DMS53 (cell line): ENCODE measurements around the gene QPCT.
"Not testable (repeated sequence)": the region's sequence is repeated elsewhere in the genome, so short reads cannot be mapped to it uniquely, and the experiment has no call there.

ENCODE experiments used
- DNase-seq: peaks from one replicate; lab custom pipeline; 2025; lab: John Stamatoyannopoulos, UW

Gene QPCT

GRCh38 chr2:37390777-37391176 is 46.3 kb downstream of the QPCT start:
- peak; percentile 67 for DNase-seq

DNA sequence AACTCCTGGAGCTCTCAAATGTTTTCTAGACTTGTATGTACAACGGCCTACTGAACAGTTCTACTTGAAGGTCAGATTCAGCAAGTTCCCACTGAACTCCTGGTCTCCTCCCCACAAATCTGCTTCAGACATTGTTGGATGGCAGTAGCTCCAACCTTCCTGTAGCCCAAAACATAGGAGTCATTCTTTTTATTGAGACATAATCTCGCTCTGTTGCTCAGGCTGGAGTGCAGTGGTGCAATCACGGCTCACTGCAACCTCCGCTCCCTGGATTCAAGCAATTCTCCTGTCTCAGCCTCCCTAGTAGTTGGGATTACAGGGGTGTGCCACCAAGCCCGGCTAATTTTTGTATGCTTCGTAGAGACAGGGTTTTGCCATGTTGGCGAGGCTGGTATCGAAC is 47.3 kb downstream of the QPCT start:
- no peak for DNase-seq

DNA sequence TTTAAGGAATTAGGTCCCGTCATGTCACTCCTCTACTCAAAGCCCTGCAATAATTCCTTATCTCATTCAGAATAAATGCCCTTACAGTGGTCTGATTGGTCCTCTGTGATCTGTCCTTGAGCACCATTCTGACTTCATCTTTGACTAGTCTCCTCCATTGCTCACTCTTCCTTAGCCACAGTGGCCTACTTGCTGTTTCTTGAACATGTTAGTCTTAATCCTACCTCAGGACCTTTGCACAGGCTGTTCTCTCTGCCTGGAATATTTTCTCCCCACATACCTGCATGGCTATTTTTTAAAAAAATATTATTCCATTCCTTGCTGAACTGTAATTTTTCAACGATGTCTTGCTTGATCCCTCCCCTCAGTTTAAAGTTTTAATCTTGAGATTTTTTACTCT is 48.0 kb downstream of the QPCT start:
- no peak for DNase-seq

DNA sequence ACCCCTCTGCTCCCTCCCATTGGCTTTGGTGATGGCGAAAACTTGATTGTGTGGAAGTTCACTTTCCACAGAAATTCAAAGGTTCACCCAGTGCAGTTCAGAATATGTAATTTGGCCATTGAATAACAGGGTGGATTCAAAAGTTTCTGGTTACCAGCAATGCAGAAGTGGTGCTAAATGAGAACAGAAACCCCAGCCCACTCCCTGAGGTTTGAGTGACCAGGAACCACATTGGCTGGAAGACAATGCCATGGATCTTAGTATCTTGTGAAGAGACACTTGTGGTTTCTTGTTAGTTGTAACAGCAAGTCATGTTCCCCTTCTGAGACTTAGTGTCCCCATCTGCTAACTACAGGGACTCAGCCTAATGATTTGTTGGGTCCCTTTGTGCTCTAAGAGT is 49.8 kb downstream of the QPCT start:
- no peak for DNase-seq

DNA sequence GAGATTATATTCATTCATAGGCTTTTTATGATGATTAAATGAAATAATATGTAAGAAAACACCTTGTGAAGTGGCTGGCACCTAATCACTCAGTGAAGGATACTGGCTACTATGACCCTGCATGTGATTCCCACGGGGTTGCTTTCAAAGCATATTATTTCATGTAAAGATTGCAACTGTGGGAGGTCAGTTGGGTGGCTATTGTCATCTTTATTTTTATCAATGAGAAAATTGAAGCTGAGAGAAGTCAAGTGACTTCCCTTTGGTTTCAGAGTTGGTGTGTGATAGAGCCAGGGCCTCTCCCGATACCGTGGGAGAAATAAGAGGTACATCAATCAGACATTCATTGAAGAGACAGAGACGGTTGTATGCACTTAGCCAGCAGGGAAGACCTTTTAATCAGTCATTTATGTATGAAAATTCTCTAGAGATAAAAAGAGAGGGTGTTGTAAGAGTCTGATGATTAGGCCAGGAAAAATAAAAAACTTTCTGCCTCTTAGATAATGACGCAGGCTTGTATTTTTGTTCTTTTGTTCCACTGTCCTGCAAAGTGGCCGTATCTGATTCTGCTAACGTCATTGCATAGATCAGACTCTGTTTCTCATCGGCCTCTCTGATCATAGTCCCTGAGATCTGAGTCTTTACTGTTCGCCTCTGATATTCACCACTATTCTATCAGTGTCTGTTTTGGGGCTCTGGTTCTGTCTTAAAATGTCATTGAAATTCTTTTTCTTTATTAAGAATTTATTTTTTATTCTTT is 50.5 kb downstream of the QPCT start:
- DNase-seq: no peak

GRCh38 chr2:37396890-37397565 is 52.6 kb downstream of the QPCT start:
- DNase-seq: no peak

DNA sequence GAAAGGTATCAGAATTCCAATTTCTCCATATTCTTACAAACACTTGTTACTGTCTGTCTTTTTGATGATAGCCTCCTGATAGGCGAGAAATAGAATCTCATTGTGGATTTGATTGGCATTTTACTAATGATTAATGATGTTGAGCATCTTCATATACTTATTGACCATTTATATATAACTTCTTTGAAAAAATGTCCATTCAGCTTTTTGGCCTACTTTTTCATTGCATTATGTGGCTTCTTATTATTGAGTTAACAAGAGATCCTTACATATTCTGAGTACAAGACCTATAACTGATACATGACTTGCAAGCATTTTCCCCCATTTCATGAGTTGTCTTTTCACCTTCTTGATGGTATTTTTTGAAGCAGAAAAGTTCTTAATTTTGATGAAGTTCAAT is 54.6 kb downstream of the QPCT start:
- DNase-seq: no peak

DNA sequence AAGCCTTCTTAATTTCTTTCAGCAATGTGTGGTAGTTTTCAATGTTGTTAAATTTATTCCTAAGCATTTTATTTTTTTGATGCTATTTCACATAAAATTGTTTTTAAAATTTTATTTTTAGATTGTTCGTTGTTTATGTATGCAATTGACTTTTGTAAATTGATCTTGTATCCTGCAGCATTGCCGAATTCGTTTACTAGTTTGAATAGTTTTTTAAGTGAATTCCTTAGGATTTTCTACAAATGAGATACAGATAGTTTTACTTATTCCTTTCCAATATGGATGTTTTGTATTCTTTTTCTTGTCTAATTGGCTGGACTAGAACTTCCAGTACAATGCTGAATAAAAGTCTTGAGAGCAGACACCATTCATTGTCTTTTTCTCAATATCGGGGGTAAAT is 55.6 kb downstream of the QPCT start:
- DNase-seq: no peak

DNA sequence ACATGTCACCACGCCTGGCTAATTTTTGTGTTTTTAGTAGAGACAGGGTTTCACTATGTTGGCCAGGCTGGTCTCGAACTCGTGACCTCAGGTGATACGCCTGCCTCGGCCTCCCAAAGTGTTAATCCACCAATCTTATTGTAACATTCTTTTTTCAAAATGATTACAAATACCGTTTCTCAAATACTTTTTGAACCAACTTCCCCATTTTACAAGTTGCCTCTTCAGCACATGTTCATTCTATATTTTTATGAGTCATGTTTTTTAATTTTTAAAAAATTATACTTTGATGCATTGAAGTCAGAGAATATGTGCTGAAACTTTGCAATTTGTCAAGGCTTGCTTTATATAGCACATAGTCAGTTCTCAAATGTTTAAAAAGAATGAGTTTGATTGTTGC is 58.2 kb downstream of the QPCT start:
- no peak for DNase-seq

- no peak for DNase-seq
Measured at GRCh38 chr2:37405781-37406180, 61.4 kb downstream of the QPCT start.

- DNase-seq: no peak
Measured at GRCh38 chr2:37412231-37412630, 67.8 kb downstream of the QPCT start.

DNA sequence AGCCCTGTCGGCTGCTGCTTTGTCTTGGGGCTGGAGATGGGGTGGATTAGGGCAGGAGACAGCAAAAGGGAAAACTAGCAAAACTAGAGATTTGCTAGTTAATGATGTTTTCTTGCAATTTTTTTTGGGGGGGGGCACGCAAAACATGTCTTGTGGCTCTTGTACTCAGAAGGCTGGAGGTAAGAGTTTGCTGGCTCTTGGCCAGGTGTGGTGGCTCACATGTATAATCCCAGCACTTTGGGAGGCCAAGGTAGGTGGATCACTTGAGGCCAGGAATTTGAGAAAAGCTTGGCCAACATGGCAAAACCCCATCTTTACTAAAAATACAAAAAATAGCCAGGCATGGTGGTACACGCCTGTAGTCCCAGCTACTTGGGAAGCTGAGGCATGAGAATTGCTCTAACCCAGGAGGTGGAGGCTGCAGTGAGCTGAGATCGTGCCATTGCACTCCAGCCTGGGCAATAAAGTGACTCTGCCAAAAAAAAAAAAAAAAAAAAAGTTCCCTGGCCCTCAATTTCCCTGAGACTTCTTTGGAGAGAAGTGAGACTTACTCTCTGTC is 69.6 kb downstream of the QPCT start:
- DNase-seq: not testable (repeated sequence)

DNA sequence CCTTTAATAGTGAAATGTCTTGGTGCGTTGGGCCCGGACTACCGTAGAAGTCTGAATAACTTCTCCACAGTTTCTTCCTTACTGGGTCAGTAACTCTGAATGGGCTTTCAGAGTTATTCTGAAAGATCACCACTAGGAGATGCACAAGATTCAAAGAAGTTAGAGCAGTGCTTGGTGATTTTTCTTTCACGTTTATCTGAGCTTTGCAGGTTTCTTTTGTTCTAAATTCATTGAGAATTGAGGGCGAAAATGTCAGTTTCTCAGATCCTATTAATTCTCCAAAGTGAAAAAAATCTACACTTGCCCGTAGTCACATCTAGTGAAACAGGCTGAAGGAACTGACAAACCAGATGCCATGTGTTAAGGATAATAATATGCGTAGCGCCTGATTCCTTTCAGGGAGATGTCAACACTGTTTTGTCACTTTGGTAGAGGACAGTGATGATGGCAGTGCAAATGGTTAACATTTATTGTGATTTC is 70.1 kb downstream of the QPCT start:
- peak; percentile 74 for DNase-seq

DNA sequence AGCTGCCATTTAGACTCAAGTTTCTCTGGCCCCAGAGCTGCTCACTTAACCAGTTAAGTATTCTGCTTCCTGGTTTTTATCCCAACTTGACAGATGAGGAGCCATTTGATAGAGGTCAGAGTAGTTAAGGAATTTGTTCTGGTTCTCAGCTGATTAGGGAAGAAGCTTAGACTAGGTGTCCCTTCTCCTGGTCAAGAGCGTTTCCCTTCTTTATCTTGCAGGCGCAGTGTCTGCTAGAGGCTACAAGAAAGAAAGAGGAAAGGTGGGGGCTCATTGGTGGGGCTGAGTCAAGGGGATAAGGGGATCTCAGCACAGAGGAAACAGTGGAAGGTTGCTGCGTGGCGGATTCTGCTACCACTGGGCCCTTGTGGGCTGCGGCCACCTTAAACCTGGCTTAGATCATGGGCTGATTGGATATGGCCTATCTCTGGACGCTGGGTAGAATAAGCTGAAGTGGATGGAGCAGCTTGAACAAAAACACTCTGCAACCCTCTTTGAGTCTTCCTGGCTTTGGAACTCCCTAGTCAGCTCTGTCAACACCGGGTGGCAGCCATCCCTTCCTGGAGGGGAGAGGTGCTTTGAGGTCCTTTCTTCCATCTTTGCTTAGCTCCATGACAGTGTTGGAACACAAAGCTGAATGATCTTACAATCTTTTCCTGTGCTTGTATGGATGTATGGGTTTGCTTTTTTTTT is 70.8 kb downstream of the QPCT start:
- DNase-seq: peak; percentile 43

GRCh38 chr2:37417321-37417720 is 72.9 kb downstream of the QPCT start:
- DNase-seq: no peak

DNA sequence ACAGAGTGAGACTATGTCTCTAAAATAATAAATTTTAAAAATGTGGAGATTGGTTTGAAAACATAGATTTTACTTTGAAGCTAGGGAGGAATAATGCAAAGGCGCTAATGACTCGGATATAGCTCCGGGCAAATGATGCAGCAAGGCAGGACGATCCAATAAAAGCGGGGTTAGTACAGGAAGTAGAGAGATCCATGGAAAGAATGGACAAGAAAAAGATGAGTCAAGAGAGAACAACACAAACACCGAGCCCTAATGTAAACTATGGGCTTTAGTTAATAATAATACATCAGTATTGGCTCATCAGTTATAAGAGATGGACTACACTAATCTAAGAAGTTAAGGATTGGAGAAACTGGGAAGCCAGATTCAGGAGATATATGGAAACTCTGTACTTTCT is 74.5 kb downstream of the QPCT start:
- no peak for DNase-seq

DNA sequence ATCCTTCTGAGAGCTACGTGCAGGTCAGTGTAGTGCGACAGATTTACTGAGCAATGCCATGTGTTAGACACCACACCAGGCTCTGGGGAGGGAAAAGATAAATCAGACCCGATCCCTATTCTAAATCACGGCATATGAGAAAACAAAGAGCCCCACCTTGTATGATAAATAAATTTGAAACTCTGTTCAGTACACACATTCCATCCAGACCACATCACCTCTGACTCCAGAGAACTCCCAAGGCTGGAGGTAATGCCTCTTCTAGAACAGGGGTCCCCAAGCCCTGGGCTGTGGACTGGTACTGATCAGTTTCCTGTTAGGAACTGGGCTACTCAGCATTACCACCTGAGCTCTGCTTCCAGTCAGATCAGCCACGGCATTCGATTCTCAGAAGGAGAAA is 77.3 kb downstream of the QPCT start:
- DNase-seq: no peak

GRCh38 chr2:37422816-37423215 is 78.4 kb downstream of the QPCT start:
- DNase-seq: no peak
